ENCODE measurements around the gene FBLIM1.

FBLIM1 gene

DNA sequence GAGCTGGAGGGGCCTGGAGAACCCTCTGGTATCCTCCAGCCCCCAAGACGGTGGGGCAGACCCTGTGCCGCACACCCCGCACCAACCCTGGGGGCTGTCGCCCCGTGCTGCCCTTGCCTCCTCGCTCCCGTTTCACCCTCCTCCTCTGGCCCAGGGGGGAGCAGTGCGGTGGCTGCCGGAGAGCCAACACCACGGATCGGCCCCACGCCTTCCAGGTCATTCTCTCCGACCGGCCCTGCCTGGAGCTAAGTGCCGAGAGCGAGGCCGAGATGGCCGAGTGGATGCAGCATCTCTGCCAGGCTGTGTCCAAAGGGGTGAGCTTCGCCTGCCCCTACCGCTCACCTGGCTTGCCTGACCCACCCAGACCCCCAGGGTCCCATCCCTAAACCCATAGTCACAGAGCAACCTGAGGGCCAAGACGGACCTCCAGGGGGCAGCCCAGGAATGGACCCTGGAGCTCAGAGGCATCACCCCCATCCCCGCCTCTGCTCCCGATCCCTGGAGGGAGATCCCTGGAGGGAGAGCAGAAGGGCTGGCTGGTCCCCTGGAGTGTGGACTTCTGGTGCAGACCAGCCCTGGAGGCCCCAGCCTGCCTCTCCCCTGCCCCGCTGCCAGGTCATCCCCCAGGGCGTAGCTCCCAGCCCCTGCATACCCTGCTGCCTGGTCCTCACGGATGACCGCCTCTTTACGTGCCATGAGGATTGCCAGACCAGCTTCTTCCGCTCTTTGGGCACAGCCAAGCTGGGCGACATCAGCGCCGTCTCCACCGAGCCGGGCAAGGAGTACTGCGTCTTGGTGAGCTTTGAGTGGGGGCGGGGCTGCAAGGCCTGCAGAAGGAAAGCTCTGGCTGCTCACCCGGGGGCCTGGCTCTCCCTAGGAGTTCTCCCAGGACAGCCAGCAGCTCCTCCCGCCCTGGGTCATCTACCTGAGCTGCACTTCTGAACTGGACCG is 26.6 kb upstream of the FBLIM1 start:
- no peak for DNase-seq (ENCODE audit: low read depth)

DNA sequence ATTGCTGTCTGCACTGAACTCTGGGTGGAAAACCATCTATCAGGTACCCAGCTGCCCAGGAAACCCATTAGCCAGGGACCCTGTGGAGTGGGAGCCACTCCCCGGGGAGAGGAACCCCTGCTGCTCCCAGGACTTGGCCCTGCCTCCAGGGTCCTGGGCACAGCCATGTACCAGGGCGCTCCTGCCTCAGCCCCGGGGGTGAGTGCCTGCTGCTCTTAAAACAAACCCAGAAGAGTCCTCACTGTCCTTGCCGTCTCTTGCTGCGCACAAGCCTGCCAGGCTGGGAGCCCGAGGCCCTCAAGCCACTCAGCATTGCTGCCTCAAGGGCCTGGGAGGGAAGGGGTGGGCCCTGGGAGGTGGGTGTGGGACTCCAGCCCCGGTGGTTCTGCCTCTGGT is 25.9 kb upstream of the FBLIM1 start:
- DNase-seq (ENCODE audit: low read depth) = no peak

DNA sequence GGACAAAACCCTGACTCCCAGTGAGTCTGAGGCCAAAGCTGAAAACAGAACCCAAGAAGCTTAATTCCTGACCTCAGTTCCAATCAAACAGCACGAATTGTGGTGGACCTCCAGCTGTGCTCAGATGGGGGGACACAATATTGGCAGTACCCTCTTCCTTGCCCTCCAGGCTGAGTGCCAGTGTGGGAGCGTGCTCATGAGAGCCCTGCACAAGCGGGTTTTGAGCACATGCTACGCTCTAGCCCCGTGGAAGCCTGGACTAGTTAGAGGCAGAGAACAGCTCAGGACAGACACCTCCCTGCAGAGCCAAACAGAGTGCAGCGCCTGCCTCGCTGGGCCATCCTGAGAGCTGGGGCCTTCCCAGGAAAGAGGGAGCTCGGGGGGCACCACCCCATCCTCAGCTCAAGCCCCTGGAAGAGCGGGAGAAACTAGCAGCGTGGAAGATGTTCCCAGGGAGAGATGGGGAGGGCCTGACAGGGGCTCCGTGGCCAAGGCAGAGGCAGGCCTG is 25.3 kb upstream of the FBLIM1 start:
- DNase-seq (ENCODE audit: low read depth) = no peak

DNA sequence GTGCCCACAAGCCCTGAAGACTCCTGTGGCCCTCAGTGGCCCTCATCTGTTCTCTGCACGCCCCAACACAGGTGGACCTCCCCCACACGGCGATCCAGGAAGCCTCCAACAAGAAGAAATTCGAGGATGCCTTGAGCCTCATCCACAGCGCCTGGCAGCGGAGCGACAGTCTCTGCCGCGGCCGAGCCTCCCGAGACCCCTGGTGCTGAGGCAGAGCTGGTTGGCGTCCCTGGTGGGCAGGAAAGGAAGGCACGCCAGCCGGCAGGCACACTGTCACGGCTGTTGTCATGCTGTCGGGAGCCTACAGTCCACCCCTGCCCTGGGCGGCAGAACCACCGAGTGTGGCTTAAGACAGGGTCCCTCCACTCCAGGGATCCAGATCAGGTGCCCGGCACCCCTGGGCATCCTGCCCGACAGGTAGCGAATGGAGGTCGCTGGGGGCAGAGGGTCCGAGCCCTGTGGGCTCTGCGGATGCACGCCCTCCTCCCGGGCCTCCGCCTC is 24.8 kb upstream of the FBLIM1 start:
- DNase-seq (ENCODE audit: low read depth) = no peak

DNA sequence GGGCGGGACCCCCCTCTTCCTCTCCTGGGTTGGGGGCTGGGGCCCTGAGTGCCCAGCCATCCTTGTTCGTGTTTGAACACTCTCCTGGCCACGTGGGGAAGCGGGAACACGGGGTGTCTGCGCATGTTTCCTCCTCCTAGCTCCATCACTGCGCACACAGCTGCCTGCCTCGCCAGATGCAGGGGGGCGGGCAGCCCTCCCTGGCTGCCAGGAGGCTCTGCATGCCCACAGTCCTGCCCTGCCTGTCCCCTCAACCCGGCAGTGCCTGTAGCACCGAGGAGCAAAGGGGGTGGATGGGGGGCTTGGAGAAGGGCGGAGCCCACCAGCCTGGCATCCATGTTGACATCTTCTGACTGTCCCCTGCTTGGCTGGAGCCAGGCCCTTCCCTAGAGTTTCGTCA is 24.3 kb upstream of the FBLIM1 start:
- DNase-seq (ENCODE audit: low read depth) = no peak

DNA sequence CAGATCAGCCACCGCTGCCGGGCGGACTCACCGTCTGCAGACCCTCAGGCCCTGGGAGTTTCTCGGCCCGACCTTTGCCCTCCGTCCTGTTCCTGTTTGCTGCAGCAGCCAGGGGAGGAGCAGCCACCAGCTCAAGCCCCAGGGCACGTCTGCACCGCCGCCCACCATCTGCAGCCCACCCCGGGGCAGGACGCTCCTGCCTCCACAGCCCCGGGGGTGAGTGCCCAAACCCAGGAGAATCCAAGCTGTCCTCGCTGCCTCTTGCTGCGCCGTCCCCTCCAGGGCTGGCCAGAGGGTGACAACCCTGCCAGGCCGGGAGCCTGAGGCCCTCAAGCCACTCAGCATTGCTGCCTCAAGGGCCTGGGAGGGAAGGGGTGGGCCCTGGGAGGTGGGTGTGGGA is 23.7 kb upstream of the FBLIM1 start:
- DNase-seq (ENCODE audit: low read depth) = no peak

DNA sequence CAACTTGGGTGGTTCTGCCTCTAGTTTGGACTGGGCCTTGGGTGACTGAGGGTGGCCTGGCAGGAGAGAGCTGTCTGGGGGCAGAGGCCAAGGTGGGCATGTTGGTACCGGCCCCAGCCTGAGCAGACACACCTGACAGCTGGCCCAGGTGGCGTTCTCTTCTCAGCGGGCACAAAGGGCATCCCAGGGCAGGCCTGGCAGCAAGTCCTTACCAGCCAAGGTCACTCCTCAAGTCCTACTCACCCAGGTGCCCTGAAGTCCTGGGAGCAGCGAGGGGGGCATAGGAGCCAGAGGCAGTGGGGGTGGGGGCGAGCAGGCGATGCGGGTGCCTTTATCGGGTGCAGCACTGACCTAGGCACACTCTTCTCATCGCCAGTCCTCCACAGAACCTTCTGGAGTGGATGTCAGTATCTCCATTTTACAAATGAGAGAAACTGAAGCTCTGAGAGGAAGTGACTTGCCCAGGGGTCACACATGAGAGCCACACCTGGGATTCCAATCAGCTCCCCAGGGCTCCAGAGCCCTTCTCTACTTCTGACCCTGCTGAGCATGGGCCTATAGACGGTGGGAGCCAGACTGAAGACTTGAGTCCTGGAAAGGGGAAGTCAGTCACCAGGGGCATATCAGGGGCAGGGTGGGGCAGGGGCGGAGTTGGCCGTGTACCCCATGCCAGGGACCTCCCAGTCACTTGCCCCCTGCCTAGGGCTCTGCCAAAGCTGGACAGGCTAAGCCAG is 23.1 kb upstream of the FBLIM1 start:
- DNase-seq (ENCODE audit: low read depth) = peak; percentile 11

DNA sequence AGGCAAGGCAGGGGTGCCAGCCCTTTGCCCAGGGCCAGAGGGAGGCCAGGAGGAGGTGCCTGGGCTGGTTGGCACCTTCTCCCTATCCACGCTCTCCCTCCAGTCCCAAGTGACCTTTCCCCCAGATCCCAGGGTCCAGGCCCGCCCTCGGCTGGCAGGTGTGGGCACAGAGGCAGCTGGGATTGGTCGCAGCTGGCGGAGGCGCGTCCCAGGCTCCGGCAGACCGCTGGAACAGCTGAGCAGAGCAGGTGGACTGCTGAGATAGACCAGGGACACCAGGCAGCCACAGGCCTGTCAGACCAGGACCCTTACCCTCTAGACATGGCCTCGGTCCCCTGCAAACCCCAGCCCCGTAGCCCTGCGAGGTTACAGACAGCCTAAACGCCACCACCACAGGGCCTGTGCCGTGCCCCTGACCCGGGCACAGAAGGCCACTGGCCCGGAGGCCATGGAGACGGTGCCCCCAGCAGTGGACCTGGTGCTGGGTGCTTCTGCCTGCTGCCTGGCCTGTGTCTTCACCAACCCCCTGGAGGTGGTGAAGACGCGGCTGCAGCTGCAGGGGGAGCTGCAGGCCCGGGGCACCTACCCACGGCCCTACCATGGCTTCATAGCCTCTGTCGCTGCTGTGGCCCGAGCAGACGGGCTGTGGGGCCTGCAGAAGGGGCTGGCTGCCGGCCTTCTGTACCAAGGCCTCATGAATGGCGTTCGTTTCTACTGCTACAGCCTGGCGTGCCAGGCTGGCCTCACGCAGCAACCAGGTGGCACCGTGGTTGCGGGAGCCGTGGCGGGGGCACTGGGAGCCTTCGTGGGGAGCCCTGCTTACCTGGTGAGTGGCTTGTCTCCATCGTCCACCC is 22.3 kb upstream of the FBLIM1 start, which contains the start of gene SLC25A34:
Gene SLC25A34, plus strand, starts transcription at position 221 of the 854 bp plus-strand sequence. Its CDS starts 228 bp downstream, at position 449.
- no peak for DNase-seq (ENCODE audit: low read depth)

DNA sequence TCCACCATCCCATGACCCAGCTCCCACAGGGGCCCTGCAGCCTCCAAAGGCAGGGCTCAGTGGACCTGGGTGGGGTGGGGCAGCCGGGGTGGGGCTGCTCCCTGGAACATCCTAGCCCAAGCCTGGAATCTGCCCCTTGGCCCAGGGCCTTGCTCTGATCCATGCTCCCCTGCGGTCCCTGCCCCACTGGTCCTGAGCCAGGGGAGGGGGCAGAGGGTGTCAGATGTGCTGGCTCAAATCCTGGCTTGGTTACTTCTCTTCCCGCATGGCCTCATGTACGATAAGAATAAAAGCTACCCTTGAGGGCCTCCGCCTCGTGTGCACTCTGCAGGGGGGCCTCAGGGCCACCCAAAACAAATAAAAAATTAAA is 21.7 kb upstream of the FBLIM1 start:
- DNase-seq (ENCODE audit: low read depth) = no peak

DNA sequence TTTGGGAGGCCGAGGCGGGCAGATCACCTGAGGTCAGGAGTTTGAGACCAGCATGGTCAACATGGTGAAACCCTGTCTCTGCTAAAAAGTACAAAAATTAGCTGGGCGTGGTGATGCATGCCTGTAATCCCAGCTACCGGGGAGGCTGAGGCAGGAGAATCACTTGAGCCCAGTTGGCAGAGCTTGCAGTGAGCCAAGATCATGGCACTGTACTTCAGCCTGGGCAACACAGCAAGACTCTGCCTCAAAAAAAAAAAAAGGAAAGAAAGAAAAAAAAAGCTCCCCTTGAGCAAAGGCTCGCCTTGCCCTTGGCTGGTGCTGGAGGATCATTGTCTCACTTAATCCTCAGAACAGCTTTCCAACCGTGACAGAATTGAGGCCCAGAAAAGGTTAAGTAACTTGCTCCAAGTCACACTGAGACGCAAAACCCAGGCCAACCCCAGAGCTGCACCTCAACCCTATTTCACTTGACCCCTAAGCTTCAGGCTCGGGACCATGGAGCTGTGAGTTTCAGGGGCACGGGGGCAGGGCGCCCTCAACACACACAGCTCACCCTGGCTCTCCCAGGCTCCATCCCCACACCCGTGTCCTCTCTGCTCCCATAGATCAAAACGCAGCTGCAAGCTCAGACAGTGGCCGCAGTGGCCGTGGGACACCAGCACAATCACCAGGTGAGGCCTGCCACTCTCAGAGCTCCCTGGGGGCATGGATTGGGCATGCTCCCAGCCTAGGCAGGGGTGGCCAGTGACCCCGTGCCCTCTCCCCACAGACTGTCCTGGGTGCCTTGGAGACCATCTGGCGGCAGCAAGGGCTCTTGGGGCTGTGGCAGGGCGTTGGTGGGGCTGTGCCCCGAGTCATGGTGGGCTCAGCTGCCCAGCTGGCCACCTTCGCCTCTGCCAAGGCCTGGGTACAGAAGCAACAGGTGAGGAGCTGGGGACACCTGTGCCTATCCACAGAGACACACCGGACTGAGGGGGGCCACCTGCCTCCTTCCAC is 21.0 kb upstream of the FBLIM1 start:
- DNase-seq (ENCODE audit: low read depth) = no peak

DNA sequence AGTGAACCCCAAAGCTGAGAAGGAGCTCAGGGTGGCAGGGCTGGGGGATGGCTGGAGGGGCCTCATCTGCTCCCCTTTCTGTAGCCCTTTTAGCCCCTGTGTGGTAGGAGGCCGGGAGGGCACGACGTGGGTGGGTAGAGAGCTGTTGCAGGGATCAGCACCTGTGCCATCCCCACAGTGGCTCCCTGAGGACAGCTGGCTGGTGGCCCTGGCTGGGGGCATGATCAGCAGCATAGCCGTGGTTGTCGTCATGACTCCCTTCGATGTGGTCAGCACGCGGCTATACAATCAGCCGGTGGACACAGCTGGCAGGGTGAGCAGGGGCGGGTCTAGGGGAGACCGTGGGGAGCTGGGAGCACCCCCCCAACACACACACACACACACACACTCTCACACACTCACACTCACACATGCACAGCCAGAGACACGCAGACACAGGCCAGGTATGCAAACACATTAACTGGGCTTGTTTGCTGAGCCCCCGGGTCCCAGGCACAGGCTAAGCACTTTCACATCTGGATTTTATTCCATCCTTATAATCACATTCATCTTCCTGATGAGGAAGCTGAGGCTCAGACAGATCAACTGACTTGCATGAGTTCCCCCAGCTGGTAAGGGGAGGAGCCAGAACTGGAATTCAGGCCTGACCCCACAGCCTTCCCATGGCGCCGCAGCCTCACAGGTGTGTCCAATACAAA is 20.0 kb upstream of the FBLIM1 start:
- DNase-seq (ENCODE audit: low read depth) = no peak

DNA sequence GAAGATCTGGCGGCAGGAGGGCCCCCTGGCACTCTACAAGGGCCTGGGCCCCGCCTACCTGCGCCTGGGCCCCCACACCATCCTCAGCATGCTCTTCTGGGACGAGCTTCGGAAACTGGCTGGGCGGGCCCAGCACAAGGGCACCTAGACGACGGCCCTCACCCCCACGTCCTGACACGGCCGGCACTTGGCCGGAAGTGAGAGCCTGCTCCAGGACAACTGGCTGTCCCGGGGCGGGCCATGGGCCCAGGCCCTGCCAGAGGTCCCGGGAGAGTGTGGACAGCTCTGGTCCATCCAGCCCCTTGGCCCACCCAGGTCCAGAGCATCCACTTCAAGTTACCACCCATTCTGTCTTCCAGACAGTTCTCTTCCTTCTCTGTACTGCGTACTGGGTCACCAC is 19.3 kb upstream of the FBLIM1 start:
- DNase-seq (ENCODE audit: low read depth) = no peak

DNA sequence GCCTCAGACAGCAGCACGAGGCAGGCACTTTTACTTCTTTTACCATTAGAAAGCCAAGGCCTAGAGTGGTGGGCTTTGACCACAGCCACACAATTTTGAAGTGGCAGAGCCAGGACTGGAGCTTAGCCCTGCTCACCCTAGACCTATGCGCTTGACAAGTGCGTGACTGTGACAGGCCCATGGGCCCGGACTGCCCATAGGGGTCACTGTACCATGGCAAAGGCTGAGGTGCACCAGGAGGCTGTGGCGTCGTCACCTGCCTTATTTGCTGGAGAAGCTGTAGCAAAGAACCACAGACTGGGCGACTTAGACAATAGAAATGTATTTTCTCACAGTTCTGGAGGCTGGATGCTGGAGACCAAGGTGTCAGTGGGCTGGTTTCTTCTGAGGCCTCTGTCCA is 18.9 kb upstream of the FBLIM1 start:
- no peak for DNase-seq (ENCODE audit: low read depth)

DNA sequence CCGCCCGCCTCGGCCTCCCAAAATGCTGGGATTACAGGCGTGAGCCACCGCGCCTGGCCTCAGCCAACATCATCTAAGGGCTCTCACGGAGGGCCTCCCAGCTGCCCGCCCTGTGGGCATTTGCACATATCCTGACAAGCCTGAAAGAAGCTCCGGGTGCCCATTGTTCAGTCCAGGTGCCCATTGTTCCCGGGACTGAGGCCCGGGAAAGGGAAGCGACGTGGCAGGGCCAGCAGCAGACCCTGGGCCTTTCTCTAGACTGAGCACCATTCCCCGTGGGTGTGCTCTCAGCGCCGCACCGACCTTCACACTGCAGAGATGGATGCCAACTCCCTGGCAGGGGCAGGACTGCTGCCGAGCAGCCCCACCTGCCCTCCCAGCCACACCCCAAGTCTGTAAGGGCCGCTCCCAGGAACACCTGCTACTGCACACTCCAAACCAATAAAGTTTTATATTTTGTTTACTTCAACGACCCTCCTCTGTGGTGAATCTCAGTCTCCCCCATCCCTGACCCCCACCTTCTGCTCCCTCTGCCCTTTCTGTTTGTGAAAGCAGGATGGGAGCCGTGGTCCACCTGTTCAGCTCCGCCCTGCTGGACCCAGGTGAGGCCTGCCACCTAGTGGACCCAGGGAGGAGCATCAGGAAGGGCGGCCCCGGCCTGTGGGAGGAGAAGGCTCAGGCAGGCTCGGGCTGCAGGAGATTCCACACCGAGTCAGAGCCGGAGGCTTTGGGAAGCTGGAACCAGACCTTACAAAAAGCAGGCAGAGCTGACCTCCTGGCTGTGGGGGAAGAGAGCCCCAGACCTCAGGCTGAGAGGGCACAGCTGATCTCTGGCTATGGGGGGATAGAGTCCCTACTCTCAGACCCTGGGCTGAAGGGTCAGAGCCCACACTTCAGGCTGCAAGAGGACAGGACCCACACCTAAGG is 17.4 kb upstream of the FBLIM1 start:
- DNase-seq (ENCODE audit: low read depth) = peak; percentile 34

DNA sequence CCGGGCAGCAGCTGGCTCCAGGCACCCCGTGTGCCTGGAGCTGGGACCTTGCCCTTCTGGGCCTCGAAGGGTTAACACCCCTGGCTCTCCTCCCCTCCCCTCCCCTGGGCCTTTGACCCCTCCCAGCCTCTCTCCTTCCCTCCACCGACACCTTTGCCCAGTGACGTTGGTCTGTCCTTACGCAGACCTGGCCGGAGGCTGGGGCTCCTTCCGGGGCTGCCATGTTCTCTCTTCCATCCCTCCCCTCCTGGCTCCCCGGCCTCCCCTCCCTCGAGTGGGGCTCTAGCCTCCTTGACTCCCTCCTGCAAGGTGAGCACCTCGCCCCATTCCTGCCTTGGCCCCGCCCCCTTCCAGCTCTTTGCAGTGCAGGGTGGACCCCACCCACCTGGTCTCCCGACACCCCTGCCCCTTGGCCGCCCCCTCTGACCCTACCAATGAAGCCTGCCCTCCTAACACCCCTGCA is 16.2 kb upstream of the FBLIM1 start, which contains the start of gene TMEM82:
Gene TMEM82, plus strand, starts transcription at position 161 of the 463 bp plus-strand sequence. Its CDS starts 61 bp downstream, at position 222.
- no peak for DNase-seq (ENCODE audit: low read depth)

DNA sequence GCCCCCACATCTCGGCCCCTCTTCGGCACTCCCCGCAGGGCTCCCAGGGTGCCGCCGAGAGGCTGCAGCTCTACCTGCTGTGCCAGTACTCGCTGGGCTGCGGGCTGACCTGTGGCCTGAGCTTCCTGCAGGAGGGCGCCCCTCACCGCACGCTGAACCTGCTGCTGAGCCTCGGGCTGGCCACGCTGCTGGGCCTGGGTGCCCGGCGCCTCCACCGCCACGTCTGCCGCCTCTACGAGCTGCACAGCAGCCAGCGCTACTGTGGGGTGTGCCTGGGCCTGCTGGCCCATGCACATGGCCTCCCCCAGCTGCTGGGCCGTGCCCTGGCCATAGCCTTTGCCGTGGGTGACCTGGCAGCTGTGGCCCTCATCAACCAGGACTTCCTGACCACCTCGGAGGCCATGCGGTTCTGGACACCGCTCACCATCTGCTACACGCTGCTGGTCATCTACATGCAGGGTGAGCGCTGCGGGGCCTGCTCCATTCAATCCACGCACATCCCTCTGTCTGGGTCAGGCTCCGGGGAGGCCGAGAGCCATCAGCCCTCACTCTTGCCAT is 14.4 kb upstream of the FBLIM1 start:
- DNase-seq (ENCODE audit: low read depth) = no peak

DNA sequence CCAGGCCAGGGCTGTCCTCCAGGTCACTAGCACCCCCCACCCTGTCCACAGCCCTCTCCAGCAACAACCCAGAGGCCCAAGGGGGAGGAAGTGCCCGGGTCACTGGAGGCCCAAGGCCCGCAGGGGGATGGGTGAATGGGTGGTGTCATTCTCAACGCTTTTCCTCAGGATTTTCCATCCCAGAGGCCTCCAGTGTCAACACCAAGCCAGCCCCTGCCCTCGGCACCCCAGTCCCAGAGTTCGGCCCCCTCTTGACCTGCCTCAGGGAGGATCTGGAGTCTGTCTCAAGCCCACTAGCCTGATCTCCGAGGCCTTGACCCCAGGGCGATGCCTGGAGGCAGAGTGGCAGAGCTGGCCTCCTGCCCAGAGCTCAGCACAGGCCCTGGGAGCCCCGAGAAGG is 11.2 kb upstream of the FBLIM1 start:
- DNase-seq (ENCODE audit: low read depth) = no peak

DNA sequence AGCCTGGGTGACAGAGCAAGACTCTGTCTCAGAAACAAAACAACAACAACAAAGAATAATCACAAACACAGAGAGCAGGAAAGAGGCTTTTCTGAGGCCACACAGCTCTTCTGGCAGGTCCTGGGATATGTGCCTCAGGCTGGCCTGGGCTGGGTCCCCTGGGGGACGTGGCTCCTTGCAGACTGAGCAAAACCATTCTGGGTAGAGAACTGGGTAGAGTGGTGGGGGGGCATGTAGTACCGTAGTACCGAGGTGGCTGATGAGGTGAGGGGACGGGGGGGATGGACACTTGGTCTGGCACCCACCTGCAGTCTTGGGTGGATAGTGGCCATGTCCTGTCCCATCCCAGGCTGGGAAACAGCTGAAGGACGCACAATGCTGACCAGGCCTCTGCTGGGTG is 10.3 kb upstream of the FBLIM1 start:
- no peak for DNase-seq (ENCODE audit: low read depth)
